ENCODE measurements around the gene RBMS3.
"Not testable (repeated sequence)": the region's sequence is repeated elsewhere in the genome, so short reads cannot be mapped to it uniquely, and the experiment has no call there.

RBMS3 gene

GRCh38 chr3:29757054-29757777, 476.3 kb downstream of the RBMS3 start:
- no peak for DNase-seq

- DNase-seq, result no peak
Observed at GRCh38 chr3:29758108-29758433, 477.2 kb downstream of the RBMS3 start.

GRCh38 chr3:29758434-29759322, 477.8 kb downstream of the RBMS3 start:
- no peak for DNase-seq

GRCh38 chr3:29759411-29760225, 478.7 kb downstream of the RBMS3 start:
- peak; percentile 42 for DNase-seq

- DNase-seq, result no peak
Observed at GRCh38 chr3:29760226-29760685, 479.4 kb downstream of the RBMS3 start.

GRCh38 chr3:29761517-29761916, 480.6 kb downstream of the RBMS3 start:
- no peak for DNase-seq

GRCh38 chr3:29763115-29763514, 482.2 kb downstream of the RBMS3 start:
- DNase-seq, result no peak

- no peak for DNase-seq
Observed at GRCh38 chr3:29764041-29764440, 483.2 kb downstream of the RBMS3 start.

GRCh38 chr3:29764603-29765254, 483.9 kb downstream of the RBMS3 start:
- no peak for DNase-seq

GRCh38 chr3:29771602-29772001, 490.7 kb downstream of the RBMS3 start:
- DNase-seq, result no peak

- DNase-seq, result no peak
Observed at GRCh38 chr3:29772436-29772835, 491.6 kb downstream of the RBMS3 start.

GRCh38 chr3:29773481-29773880, 492.6 kb downstream of the RBMS3 start:
- DNase-seq, result no peak

- DNase-seq, result no peak
Observed at GRCh38 chr3:29775340-29775739, 494.5 kb downstream of the RBMS3 start.

- DNase-seq, result no peak
Observed at GRCh38 chr3:29777869-29778268, 497.0 kb downstream of the RBMS3 start.

GRCh38 chr3:29789686-29790085, 508.8 kb downstream of the RBMS3 start:
- DNase-seq, result no peak

- no peak for DNase-seq
Observed at GRCh38 chr3:29796808-29797207, 515.9 kb downstream of the RBMS3 start.

- no peak for DNase-seq
Observed at GRCh38 chr3:29802057-29802456, 521.2 kb downstream of the RBMS3 start.

- DNase-seq, result no peak
Observed at GRCh38 chr3:29804044-29804443, 523.2 kb downstream of the RBMS3 start.

GRCh38 chr3:29805757-29806156, 524.9 kb downstream of the RBMS3 start:
- DNase-seq, result no peak

- not testable (repeated sequence) for DNase-seq
Observed at GRCh38 chr3:29808324-29808723, 527.5 kb downstream of the RBMS3 start.

- no peak for DNase-seq
Observed at GRCh38 chr3:29822071-29822470, 541.2 kb downstream of the RBMS3 start.

- DNase-seq, result no peak
Observed at GRCh38 chr3:29823233-29823632, 542.4 kb downstream of the RBMS3 start.

- no peak for DNase-seq
Observed at GRCh38 chr3:29826712-29827111, 545.8 kb downstream of the RBMS3 start.

All from femur (tissue), 1 donor.